Liver (tissue), 9 donors: ENCODE data around the gene MYLIP. TPM values are rescaled to one million over a fixed set of nuclear protein-coding genes. Genes with fewer than 3 reads are reported as not detected.

ENCODE experiments used
- DNase-seq: peaks from one replicate; pipeline ENCODE4 v3.0.0-alpha.2; 2017; ENCODE audit warnings: low spot score
- H3K27ac ChIP-seq, 2 donors: one replicate each; pipeline ENCODE4 v1.7.0; 2013; ENCODE audit warnings: inconsistent platforms in 2 of 2, low read length in 2 of 2, control low read depth in 1 of 2, low read depth in 1 of 2, mild to moderate bottlenecking in 1 of 2
- H3K27me3 ChIP-seq, 4 donors: one replicate each; pipeline versions ENCODE4 v1.6.1 to v1.7.0; 2013; ENCODE audit warnings: low read length in 3 of 4, inconsistent platforms in 1 of 4, mild to moderate bottlenecking in 1 of 4, moderate library complexity in 1 of 4; ENCODE audit not compliant: control insufficient read depth in 4 of 4, insufficient read depth in 4 of 4
- H3K36me3 ChIP-seq, 4 donors: one replicate each; pipeline versions ENCODE4 v1.6.1 to v1.7.0; 2013; ENCODE audit warnings: low read length in 3 of 4, mild to moderate bottlenecking in 3 of 4, low read depth in 1 of 4, moderate library complexity in 1 of 4; ENCODE audit not compliant: control insufficient read depth in 4 of 4, insufficient read depth in 3 of 4
- H3K4me1 ChIP-seq, 4 donors: one replicate each; pipeline versions ENCODE4 v1.6.1 to v1.7.0; 2013; ENCODE audit warnings: low read length in 3 of 4, mild to moderate bottlenecking in 3 of 4, moderate library complexity in 1 of 4; ENCODE audit not compliant: control insufficient read depth in 4 of 4, insufficient read depth in 4 of 4
- H3K4me3 ChIP-seq, 3 donors: one replicate each; pipeline versions ENCODE4 v1.6.1 to v1.7.0; 2013; ENCODE audit warnings: low read length in 3 of 3, control low read depth in 1 of 3, low read depth in 1 of 3, mild to moderate bottlenecking in 1 of 3
- H3K9ac ChIP-seq, 2 donors: one replicate each; pipeline ENCODE4 v1.7.0; 2013; ENCODE audit warnings: low read length in 2 of 2, mild to moderate bottlenecking in 2 of 2, moderate library complexity in 2 of 2, control low read depth in 1 of 2, low read depth in 1 of 2
- H3K9me3 ChIP-seq, 4 donors: one replicate each; pipeline versions ENCODE4 v1.6.1 to v1.7.0; 2013; ENCODE audit warnings: low read length in 3 of 4; ENCODE audit not compliant: control insufficient read depth in 4 of 4
- EGR1 ChIP-seq, 2 donors: IDR thresholded peaks; 2 replicates each; pipeline ENCODE4 v1.6.1; 2016 to 2018; ENCODE audit warnings: antibody characterized with exemption in 2 of 2, low read depth in 2 of 2
- FOXA2 ChIP-seq: IDR thresholded peaks from 2 replicates; pipeline ENCODE4 v1.6.1; 2016; ENCODE audit warnings: antibody characterized with exemption
- GABPA ChIP-seq, 2 donors: IDR thresholded peaks in 1 of 2; conservative IDR thresholded peaks in 1 of 2; 2 replicates each; pipeline ENCODE4 v1.6.1; 2016; ENCODE audit warnings: antibody characterized with exemption in 2 of 2, mild to moderate bottlenecking in 1 of 2, moderate library complexity in 1 of 2
- HNF4A ChIP-seq, 2 donors: conservative IDR thresholded peaks; 2 replicates each; pipeline ENCODE4 v1.6.1; 2016; ENCODE audit warnings: antibody characterized with exemption in 2 of 2, mild to moderate bottlenecking in 2 of 2
- HNF4G ChIP-seq: IDR thresholded peaks from 2 replicates; pipeline ENCODE4 v1.6.1; 2016; ENCODE audit warnings: antibody characterized with exemption
- JUND ChIP-seq, 2 donors: IDR thresholded peaks; 2 replicates each; pipeline ENCODE4 v1.6.1; 2016; ENCODE audit warnings: antibody characterized with exemption in 2 of 2
- NR2F2 ChIP-seq: IDR thresholded peaks from 2 replicates; pipeline ENCODE4 v1.6.1; 2016; ENCODE audit warnings: antibody characterized with exemption
- RXRA ChIP-seq, 2 donors: IDR thresholded peaks; 2 replicates each; pipeline ENCODE4 v1.6.1; 2017 to 2018; ENCODE audit warnings: antibody characterized with exemption in 2 of 2, mild to moderate bottlenecking in 1 of 2
- SP1 ChIP-seq: IDR thresholded peaks from 2 replicates; pipeline ENCODE4 v1.6.1; 2018; ENCODE audit warnings: antibody characterized with exemption, mild to moderate bottlenecking
- YY1 ChIP-seq: IDR thresholded peaks from 2 replicates; pipeline ENCODE4 v1.6.1; 2016; ENCODE audit warnings: antibody characterized with exemption, mild to moderate bottlenecking
- WGBS: extraction: QIAGEN DNeasy Blood & Tissue Kit; methylation state at CpG from one replicate; pipeline ENCODE4 v1.1.7; 2013; 5-methylcytosine and 5-hydroxymethylcytosine counted together
- polyA plus RNA-seq, 2 donors: library from polyadenylated mRNA; stranded (reverse) in 1 of 2; unstranded in 1 of 2; fragments of 200-250 nt in 1 of 2; fragments of >200 nt in 1 of 2; fragmentation: Nextera tagmentation in 1 of 2; extraction: Ambion mirVana in 1 of 2; gene quantifications; one replicate each; pipeline versions ENCODE4 v1.2.1 to v1.2.3, GENCODE V29; 2013 to 2015
- total RNA-seq, 2 donors: library from RNA; depleted of rRNA; stranded (reverse); fragments of >200 nt; gene quantifications; one replicate each; pipeline ENCODE4 v1.2.3, GENCODE V29; 2014
- TF ChIP-seq, protein P1 (sequence below): IDR thresholded peaks from 2 replicates; pipeline ENCODE4 v1.6.1; 2016; ENCODE audit warnings: antibody characterized with exemption, mild to moderate bottlenecking
- TF ChIP-seq, protein P2 (sequence below): IDR thresholded peaks from 2 replicates; pipeline ENCODE4 v1.6.1; 2016; ENCODE audit warnings: antibody characterized with exemption
- TF ChIP-seq, protein P3 (sequence below): IDR thresholded peaks from 2 replicates; pipeline ENCODE4 v1.6.1; 2016; ENCODE audit warnings: antibody characterized with exemption
- TF ChIP-seq, protein P4 (sequence below): fragments of 150-350 bp; IDR thresholded peaks from 2 replicates; pipeline ENCODE4 v1.5.1; 2017; ENCODE audit warnings: improper control_type of control experiment, low read depth, low read length; ENCODE audit not compliant: missing input control
- donor health status: healthy.
- donor health status: healthy.
- donor health status: healthy.
- donor health status: healthy.
- donor health status: healthy.

The MYLIP gene
- total and polyA plus RNA-seq, 4 donors: 2.7 to 29.4 (median 4.4) TPM

DNA sequence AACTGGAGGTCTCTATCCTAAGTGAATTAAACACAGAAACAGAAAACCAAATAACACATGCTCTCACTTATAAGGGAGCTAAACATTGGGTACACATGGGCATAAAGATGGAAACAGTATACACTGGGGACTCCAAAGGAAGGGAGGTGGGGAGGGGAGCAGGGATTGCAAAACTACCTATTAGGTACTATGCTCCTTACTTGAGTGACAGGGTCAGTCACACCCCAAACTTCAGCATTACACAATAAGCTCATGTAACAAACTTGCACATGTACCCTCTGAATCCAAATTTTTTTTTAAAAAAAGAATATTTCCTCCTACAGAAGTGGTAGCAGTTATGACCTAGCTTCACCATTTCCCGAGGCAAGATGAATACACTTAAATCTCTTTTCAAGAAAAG lies 49.5 kb upstream of the MYLIP start:
- H3K9ac ChIP-seq: no peak overlapping the region
- no peaks in the 10 kb centered on the region for H3K9me3 ChIP-seq
- no peaks in the 10 kb centered on the region for H3K36me3 ChIP-seq
- H3K4me1 ChIP-seq: no peaks in the 10 kb centered on the region
- 38% methylated on average over 1 of the region's 1 CpG for WGBS
- peaks cover 0 to 3% (median 0%) of the 10 kb centered on the region in 4 donors for H3K27me3 ChIP-seq
- no peak overlapping the region for H3K27ac ChIP-seq
- no peak for DNase-seq
- TF ChIP-seq FOXA2 (no peak), HNF4G (no peak), RXRA (IDR thresholded peaks at IDR 0.05) (no peak), SP1 (no peak)
- TF ChIP-seq, protein P1, sequence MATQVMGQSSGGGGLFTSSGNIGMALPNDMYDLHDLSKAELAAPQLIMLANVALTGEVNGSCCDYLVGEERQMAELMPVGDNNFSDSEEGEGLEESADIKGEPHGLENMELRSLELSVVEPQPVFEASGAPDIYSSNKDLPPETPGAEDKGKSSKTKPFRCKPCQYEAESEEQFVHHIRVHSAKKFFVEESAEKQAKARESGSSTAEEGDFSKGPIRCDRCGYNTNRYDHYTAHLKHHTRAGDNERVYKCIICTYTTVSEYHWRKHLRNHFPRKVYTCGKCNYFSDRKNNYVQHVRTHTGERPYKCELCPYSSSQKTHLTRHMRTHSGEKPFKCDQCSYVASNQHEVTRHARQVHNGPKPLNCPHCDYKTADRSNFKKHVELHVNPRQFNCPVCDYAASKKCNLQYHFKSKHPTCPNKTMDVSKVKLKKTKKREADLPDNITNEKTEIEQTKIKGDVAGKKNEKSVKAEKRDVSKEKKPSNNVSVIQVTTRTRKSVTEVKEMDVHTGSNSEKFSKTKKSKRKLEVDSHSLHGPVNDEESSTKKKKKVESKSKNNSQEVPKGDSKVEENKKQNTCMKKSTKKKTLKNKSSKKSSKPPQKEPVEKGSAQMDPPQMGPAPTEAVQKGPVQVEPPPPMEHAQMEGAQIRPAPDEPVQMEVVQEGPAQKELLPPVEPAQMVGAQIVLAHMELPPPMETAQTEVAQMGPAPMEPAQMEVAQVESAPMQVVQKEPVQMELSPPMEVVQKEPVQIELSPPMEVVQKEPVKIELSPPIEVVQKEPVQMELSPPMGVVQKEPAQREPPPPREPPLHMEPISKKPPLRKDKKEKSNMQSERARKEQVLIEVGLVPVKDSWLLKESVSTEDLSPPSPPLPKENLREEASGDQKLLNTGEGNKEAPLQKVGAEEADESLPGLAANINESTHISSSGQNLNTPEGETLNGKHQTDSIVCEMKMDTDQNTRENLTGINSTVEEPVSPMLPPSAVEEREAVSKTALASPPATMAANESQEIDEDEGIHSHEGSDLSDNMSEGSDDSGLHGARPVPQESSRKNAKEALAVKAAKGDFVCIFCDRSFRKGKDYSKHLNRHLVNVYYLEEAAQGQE: no peak
- H3K4me3 ChIP-seq: no peak overlapping the region

DNA sequence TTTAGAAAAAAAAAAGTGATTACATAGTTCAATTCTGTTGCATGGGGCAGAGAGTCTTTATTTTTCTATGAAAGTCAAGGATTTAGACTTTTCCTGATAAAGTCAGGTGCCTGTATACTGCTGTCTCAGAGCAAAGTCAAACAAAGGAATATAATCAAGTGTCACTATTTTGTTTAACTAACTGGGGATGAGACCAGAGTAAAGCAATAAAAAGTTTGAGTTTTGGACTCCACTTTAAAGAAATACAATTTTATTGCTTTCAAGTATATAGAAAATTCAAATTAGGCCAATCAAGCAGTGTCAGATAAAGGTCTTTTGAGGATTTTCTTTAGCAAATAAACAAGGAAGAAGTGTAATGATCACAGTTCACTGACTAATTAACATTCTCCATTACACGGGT lies 48.7 kb upstream of the MYLIP start:
- no peak for DNase-seq
- H3K9ac ChIP-seq: no peak overlapping the region
- no peak overlapping the region for H3K4me3 ChIP-seq
- 76% methylated on average over 1 of the region's 1 CpG for WGBS
- H3K9me3 ChIP-seq: no peaks in the 10 kb centered on the region
- H3K36me3 ChIP-seq: no peaks in the 10 kb centered on the region
- H3K4me1 ChIP-seq: no peaks in the 10 kb centered on the region
- TF ChIP-seq NR2F2: no peak
- TF ChIP-seq, protein P2, sequence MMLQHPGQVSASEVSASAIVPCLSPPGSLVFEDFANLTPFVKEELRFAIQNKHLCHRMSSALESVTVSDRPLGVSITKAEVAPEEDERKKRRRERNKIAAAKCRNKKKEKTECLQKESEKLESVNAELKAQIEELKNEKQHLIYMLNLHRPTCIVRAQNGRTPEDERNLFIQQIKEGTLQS: no peak
- no peak for TF ChIP-seq EGR1 (IDR thresholded peaks at IDR 0.05; ENCODE audit: low read depth in 2 of 2)
- no peak for TF ChIP-seq HNF4G
- no peak for TF ChIP-seq JUND (IDR thresholded peaks at IDR 0.05)
- H3K27ac ChIP-seq: no peak overlapping the region
- H3K27me3 ChIP-seq: peaks cover 0 to 3% (median 0%) of the 10 kb centered on the region in 4 donors

DNA sequence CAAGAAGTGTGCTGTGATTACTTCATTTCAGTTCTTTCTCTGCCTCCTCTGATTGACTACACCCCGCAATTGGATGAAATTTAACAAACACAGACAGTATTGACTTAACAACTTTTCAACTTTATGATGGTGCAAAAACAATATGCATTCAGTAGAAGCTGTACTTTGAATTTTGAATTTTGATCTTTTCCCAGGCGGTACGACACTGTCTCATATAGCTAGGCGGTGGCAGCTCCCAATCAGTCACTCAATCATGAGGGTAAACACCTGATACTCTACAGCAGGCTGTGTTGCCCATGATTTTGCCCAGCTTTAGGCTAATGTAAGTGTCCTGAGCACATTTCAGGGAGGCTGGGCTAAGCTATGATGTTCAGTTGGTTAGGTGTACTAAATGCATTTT lies 47.6 kb upstream of the MYLIP start:
- Histone ChIP-seq H3K4me3 (no peak overlapping the region), H3K9ac (no peak overlapping the region), H3K9me3 (no peaks in the 10 kb centered on the region), H3K4me1 (no peaks in the 10 kb centered on the region), H3K36me3 (no peaks in the 10 kb centered on the region), H3K27me3 (peaks cover 0 to 3% (median 0%) of the 10 kb centered on the region in 4 donors), H3K27ac (no peak overlapping the region)
- TF ChIP-seq, protein P2: no peak
- TF ChIP-seq, protein P3, sequence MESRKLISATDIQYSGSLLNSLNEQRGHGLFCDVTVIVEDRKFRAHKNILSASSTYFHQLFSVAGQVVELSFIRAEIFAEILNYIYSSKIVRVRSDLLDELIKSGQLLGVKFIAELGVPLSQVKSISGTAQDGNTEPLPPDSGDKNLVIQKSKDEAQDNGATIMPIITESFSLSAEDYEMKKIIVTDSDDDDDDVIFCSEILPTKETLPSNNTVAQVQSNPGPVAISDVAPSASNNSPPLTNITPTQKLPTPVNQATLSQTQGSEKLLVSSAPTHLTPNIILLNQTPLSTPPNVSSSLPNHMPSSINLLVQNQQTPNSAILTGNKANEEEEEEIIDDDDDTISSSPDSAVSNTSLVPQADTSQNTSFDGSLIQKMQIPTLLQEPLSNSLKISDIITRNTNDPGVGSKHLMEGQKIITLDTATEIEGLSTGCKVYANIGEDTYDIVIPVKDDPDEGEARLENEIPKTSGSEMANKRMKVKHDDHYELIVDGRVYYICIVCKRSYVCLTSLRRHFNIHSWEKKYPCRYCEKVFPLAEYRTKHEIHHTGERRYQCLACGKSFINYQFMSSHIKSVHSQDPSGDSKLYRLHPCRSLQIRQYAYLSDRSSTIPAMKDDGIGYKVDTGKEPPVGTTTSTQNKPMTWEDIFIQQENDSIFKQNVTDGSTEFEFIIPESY: no peak
- no peak for TF ChIP-seq HNF4A (conservative IDR thresholded peaks at IDR 0.05)
- TF ChIP-seq FOXA2: no peak
- no peak for TF ChIP-seq YY1
- TF ChIP-seq HNF4G: no peak
- TF ChIP-seq SP1: no peak
- TF ChIP-seq, protein P4, sequence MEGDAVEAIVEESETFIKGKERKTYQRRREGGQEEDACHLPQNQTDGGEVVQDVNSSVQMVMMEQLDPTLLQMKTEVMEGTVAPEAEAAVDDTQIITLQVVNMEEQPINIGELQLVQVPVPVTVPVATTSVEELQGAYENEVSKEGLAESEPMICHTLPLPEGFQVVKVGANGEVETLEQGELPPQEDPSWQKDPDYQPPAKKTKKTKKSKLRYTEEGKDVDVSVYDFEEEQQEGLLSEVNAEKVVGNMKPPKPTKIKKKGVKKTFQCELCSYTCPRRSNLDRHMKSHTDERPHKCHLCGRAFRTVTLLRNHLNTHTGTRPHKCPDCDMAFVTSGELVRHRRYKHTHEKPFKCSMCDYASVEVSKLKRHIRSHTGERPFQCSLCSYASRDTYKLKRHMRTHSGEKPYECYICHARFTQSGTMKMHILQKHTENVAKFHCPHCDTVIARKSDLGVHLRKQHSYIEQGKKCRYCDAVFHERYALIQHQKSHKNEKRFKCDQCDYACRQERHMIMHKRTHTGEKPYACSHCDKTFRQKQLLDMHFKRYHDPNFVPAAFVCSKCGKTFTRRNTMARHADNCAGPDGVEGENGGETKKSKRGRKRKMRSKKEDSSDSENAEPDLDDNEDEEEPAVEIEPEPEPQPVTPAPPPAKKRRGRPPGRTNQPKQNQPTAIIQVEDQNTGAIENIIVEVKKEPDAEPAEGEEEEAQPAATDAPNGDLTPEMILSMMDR: no peak
- TF ChIP-seq JUND (IDR thresholded peaks at IDR 0.05): no peak
- TF ChIP-seq GABPA (IDR thresholded peaks at IDR 0.05 in 1 of 2, conservative IDR thresholded peaks at IDR 0.05 in 1 of 2): no peak
- TF ChIP-seq, protein P1: no peak
- TF ChIP-seq EGR1 (IDR thresholded peaks at IDR 0.05; ENCODE audit: low read depth in 2 of 2): no peak
- 90% methylated on average over 4 of the region's 4 CpGs for WGBS
- DNase-seq: no peak
